22Rv1 (cell line): Measurements from ENCODE around the gene RAB20.

Source experiments
- ZFX ChIP-seq: fragments of 450-650 bp; IDR thresholded peaks from 2 replicates; pipeline ENCODE4 v1.6.1; 2017; ENCODE audit warnings: antibody characterized with exemption, borderline replicate concordance
- TF ChIP-seq, protein P1 (sequence below): fragments of 450-650 bp; IDR thresholded peaks from 2 replicates; pipeline ENCODE4 v1.5.1; 2017; ENCODE audit warnings: mild to moderate bottlenecking

DNA sequence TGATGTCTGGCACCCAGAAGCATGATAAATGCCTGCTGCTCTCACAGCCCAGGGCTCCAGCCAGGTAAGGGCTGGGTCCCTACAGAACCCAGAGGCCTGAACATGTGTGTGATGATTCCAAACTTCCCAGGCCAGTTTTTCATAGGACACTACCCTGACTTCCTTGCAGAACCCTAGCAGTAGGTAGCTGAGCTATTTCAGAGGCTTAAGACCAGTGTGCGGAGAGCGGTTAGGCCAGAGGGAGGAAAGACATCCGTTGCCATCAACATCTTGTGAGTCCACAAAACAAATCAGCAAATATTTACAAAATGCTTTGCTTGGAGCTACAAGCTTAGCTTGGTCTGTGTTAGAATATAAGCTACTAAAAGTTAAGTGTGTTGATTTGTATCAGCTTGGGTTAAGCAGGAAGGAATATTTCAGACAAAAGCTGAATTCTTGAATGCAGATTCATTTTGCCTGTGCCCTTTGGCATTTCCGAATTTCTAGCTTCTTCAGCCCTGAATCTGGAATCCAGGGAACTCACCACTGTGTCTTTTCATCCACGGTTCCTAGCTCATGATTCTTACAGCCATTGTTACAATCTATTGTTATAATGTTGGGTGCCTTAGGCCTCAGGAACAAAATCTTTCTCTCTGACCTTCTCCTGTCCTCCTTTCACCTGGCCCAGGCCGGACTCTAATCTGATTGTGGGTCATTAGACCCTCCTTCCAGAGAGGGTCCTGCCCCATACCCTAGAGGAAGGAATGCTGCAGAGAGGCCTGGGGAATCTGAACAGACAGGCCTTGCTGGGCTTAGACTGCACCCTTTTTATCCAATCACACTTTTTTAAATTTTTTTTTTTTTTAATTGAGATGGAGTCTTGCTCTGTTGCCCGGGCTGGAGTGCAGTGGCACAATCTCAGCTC is 12.4 kb downstream of the RAB20 start:
- TF ChIP-seq, protein P1, sequence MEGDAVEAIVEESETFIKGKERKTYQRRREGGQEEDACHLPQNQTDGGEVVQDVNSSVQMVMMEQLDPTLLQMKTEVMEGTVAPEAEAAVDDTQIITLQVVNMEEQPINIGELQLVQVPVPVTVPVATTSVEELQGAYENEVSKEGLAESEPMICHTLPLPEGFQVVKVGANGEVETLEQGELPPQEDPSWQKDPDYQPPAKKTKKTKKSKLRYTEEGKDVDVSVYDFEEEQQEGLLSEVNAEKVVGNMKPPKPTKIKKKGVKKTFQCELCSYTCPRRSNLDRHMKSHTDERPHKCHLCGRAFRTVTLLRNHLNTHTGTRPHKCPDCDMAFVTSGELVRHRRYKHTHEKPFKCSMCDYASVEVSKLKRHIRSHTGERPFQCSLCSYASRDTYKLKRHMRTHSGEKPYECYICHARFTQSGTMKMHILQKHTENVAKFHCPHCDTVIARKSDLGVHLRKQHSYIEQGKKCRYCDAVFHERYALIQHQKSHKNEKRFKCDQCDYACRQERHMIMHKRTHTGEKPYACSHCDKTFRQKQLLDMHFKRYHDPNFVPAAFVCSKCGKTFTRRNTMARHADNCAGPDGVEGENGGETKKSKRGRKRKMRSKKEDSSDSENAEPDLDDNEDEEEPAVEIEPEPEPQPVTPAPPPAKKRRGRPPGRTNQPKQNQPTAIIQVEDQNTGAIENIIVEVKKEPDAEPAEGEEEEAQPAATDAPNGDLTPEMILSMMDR = no peak
- TF ChIP-seq ZFX = no peak
